HL-60 (cell line): ENCODE results near the gene PNKP.

ENCODE experiments used
- DNase-seq, 2 experiments: peaks; one replicate each; pipeline ENCODE4 v3.0.0-alpha.2; 2010 to 2020; ENCODE audit warnings: low read depth in 1 of 2, low spot score in 1 of 2
- H3K27ac ChIP-seq: fragments of 250-450 bp; sonication (Bioruptor Pico); replicated peaks from 2 replicates; pipeline ENCODE4 v1.5.1; 2020; ENCODE audit warnings: mild to moderate bottlenecking, moderate library complexity
- H3K27me3 ChIP-seq: fragments of 250-450 bp; sonication (Bioruptor Pico); 2 replicates; pipeline ENCODE4 v1.5.1; 2021; ENCODE audit warnings: mild to moderate bottlenecking, moderate library complexity; ENCODE audit not compliant: insufficient read depth, poor library complexity, severe bottlenecking
- H3K4me3 ChIP-seq: replicated peaks from 2 replicates; pipeline ENCODE4 v1.5.1; 2011; ENCODE audit warnings: mild to moderate bottlenecking, control low read depth, low read length; ENCODE audit not compliant: insufficient read depth
- CTCF ChIP-seq: IDR thresholded peaks from one replicate; pipeline ENCODE4 v1.5.1; 2011; ENCODE audit warnings: low read length, control low read depth, inconsistent platforms; ENCODE audit not compliant: insufficient read depth
- GABPA ChIP-seq: IDR thresholded peaks from 2 replicates; pipeline ENCODE4 v1.6.1; 2012; ENCODE audit warnings: low read depth
- POLR2AphosphoS5 ChIP-seq: IDR thresholded peaks from 2 replicates; pipeline ENCODE4 v1.6.1; 2012; ENCODE audit warnings: low read depth
- REST ChIP-seq: IDR thresholded peaks from 2 replicates; pipeline ENCODE4 v1.6.1; 2012; ENCODE audit warnings: low read depth; ENCODE audit not compliant: insufficient replicate concordance
- SPI1 ChIP-seq: IDR thresholded peaks from 2 replicates; pipeline ENCODE4 v1.6.1; 2012; ENCODE audit warnings: low read depth, mild to moderate bottlenecking, borderline replicate concordance

Gene PNKP

GRCh38 chr19:49884109-49884508, 16.7 kb upstream of the PNKP start:
- Histone ChIP-seq H3K27me3 (no peaks in the 10 kb centered on the region), H3K27ac (no peak overlapping the region), H3K4me3 (no peak overlapping the region)
- DNase-seq, result no peak
- no peak for TF ChIP-seq POLR2AphosphoS5
- no peak for TF ChIP-seq GABPA
- TF ChIP-seq REST, result no peak
- TF ChIP-seq CTCF, result no peak
- no peak for TF ChIP-seq SPI1

GRCh38 chr19:49883094-49883493, 15.7 kb upstream of the PNKP start:
- Histone ChIP-seq H3K4me3 (no peak overlapping the region), H3K27ac (no peak overlapping the region), H3K27me3 (no peaks in the 10 kb centered on the region)
- TF ChIP-seq REST, result no peak
- no peak for TF ChIP-seq POLR2AphosphoS5
- TF ChIP-seq SPI1, result no peak
- no peak for TF ChIP-seq CTCF
- no peak for TF ChIP-seq GABPA
- no peak for DNase-seq

GRCh38 chr19:49882643-49883042, 15.3 kb upstream of the PNKP start:
- no peak for DNase-seq
- Histone ChIP-seq H3K4me3 (no peak overlapping the region), H3K27me3 (no peaks in the 10 kb centered on the region), H3K27ac (no peak overlapping the region)
- TF ChIP-seq CTCF, result no peak
- TF ChIP-seq POLR2AphosphoS5, result no peak
- no peak for TF ChIP-seq GABPA
- no peak for TF ChIP-seq REST
- TF ChIP-seq SPI1, result no peak
